HG02870 (cell line): ENCODE data around the gene LATS2.

Experiments used
- ATAC-seq: cut with Tn5 transposase; IDR thresholded peaks from one replicate; pipeline ENCODE4 v1.9.1; 2021; ENCODE audit warnings: mild to moderate bottlenecking, moderate library complexity; ENCODE audit not compliant: unreplicated experiment

LATS2 gene

DNA sequence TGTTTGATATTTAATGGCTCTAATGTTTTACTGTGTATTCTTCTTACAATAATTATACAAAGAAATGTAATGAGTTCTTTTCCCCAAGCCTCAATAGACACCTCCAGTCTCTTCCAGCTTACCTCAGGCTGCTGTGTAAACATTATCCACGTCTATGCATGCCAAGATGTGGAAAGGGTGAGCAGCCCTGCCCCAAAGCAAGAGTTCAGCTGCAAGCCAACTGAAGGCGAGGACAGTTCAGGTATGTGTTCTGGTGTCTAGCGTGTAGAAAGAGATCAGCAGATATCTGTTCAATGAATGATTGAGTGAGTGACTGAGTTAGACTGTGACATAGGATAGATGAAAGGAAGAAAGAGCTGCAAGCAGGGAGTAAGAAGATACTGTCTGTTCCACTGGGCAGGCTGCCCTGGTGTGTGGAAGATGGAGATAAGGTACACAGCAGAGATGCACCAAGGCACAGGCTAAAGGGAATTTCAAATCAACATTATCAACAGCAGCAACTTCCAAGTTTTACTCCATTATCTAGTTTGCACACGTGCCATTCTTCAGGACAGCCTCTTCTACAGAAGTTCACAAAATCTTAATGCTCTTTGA, 66.0 kb downstream of the LATS2 start:
- no peak for ATAC-seq

DNA sequence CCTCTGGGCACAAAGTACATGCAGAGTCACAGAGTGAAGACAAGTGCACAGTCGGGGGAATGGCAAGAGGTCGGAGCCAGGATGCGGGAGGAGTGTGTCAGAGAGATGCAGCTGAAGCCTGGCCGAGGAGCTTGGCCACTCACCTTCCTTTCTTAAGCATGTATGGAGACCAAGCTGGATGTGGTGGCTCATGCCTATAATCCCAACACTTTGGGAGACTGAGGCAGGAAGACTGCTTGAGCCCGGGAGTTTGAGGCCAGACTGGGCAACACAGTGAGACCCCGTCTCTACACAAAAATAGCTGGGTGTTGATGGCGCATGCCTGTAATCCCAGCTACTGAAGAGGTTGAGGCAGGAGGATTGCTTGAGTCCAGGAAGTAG, 67.0 kb downstream of the LATS2 start:
- no peak for ATAC-seq

DNA sequence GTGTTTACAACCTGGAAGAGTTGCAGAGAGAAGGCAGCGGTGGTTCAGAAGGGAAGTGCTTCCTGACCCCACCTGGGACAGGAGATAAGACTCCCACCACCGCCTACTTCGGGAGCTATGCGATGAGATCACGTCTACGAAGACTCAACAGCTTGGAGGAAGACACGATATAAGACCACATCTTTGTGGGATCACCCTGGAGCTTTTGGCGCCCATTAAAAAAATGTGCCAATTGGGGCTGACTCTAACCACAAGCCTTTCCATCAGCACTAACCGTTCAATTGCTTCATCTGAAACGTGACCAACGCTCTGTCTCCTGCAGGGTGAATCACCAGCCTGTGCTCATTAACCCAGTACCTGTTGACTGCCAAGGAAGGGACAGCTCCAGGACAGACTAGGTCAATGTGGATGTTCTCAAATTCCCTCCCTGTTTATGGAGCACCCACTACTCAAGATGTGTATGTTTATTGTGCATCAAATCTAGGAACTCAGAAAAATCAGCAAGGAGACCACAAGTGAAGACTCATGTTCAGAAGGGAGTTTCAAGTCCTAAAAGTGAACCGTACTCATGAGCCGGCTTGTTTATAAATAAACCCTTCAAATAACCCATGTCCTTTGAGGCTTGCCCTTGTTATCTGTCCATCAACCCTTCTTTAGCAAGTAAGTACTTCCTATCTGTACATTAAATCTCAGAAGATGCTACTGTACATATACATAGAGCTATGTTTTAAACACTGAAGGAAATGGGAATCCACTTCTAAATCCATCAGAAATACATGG, 67.5 kb downstream of the LATS2 start:
- no peak for ATAC-seq

GRCh38 chr13:20993211-20993610, 68.2 kb downstream of the LATS2 start:
- ATAC-seq, result no peak

- no peak for ATAC-seq
Observed at GRCh38 chr13:20991741-20992520, 69.5 kb downstream of the LATS2 start.

GRCh38 chr13:20990910-20991525, 70.4 kb downstream of the LATS2 start:
- no peak for ATAC-seq

GRCh38 chr13:20989656-20990321, 71.6 kb downstream of the LATS2 start:
- no peak for ATAC-seq

DNA sequence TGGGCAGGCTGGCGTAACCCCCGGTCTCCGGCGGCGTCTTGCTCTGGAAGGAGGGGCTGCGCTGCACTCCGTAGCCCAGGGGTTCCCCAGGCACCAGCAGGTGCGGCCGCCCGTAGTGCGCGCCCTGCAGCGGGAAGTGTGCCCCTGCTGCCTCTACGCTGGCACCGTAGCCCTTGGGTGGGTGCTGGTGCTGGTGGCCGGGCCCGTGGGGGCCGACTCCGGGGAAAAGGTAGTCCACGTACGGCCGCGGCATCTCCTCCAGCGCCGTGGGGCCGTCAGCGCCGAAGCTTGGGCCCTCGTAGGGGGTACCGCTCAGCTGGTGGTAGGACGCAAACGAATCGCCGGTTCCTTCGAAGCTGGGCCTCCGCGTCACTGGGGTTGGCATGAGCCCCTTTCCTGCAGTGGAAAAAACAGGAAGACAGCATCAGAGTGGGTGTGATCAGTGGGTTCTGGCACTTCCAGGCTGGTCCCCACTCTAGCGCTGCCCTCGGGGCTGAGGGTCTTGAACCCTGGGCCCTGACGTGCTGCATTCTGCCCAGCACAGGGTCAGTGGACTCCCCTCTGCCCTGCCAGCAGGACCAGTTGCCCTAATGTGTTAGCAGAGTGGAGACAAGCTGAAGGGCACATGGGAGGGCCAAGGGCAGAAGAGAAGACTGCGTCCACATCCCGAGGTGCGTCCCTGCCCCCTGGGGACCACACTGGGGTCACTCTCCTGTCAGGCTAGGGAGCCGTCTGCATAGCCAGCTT, 72.3 kb downstream of the LATS2 start:
- ATAC-seq, result no peak

- no peak for ATAC-seq
Observed at GRCh38 chr13:20988033-20988908, 73.1 kb downstream of the LATS2 start.

GRCh38 chr13:20987599-20987998, 73.8 kb downstream of the LATS2 start:
- ATAC-seq, result no peak

- no peak for ATAC-seq
Observed at GRCh38 chr13:20984879-20985278, 76.5 kb downstream of the LATS2 start.

DNA sequence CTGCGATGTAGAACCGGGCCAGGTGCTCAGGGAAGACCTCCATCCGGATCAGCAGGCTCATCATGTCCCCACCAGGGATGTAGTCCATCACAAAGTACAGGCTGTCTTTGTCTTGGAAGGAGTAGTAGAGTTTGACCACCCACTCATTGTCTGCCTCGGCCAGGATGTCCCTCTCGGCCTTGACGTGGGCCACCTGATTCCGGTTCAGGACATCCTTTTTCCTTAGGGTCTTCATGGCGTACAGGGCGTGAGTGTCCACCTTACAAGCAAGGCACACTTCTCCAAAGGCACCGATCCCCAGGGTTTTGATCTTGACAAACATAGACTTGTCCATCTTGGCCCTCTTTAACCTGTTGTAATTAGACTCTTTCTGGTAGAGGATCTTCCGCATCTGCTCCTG, 78.0 kb downstream of the LATS2 start:
- ATAC-seq, result no peak

GRCh38 chr13:20981370-20982095, 79.9 kb downstream of the LATS2 start:
- ATAC-seq, result no peak

DNA sequence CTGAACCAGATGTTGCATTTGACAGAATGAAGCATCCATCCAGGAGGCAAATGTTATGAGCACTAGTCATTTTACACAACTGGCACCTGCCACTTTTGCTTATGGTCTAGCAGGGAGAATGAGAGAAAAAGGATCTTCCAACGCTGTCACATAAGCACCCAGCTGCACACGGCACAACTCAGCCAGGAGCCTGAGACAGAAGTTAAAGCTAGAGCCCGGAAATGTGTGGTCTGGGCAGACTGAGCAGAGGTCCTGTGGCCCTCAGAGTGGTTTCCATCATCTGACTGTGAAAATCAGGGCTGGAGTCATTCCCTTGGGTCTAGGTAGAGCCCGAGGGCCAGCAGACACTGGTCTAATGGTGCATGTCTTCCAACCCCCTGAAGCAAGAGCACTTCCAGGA, 80.5 kb downstream of the LATS2 start:
- ATAC-seq, result no peak

DNA sequence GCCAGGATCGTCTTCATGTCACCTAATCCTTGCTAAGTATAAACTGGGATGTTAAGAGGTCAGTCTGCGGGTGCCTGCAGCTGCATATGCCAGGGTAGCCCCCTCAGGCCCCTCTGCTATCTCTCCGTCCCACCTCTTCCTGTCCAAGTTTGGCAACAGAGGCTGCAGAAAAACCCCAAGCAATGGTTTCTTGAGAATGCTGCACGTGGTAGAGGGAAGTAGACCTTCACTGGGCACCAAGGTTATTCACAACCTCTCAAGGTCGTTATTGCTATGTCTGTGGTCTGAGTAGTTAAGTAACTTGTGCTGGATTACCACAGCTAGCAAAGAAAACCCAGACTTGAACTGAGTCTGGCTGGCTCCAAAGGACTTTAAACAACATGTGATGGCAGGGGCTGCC, 81.0 kb downstream of the LATS2 start:
- no peak for ATAC-seq

GRCh38 chr13:20977394-20977793, 84.0 kb downstream of the LATS2 start:
- ATAC-seq, result no peak

- ATAC-seq, result no peak
Observed at GRCh38 chr13:20974981-20975585, 86.3 kb downstream of the LATS2 start.

DNA sequence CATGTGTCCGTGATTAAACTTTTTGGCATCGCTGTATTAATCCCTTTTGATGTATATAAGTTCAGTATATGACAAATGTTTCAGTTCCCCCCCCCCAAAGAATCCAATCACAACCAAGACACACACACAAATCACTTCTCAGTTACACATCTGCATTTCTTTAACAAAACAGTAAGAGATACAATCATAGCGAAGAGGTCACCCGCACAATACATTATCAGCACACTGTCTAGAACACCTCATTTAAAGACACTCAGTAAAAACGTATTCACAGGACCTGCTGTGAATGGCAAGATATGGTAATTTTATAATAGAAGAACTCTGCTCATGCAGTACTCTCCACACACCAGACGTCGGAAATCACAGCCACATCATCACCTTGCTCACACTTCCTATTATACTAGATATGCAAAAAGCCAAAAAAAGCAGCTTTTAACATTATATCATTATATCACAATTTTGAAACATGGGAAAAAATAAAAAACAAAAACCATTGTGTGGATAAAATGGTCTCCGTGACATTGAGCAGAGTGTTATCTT, 87.4 kb downstream of the LATS2 start:
- ATAC-seq, result no peak
